Fibroblast of villous mesenchyme (primary cell): ENCODE measurements around the gene GAST. TPM values are rescaled to one million over a fixed set of nuclear protein-coding genes. Genes with fewer than 3 reads are reported as not detected.

Source experiments
- DNase-seq: peaks from one replicate; pipeline ENCODE4 v3.0.0-alpha.2; 2010; ENCODE audit warnings: low read depth
- H3K4me3 ChIP-seq: 2 replicates; pipeline ENCODE4 v1.5.1; 2011; ENCODE audit warnings: low read depth, mild to moderate bottlenecking, low read length
- CTCF ChIP-seq: IDR thresholded peaks from 2 replicates; pipeline ENCODE4 v1.5.1; 2012; ENCODE audit warnings: low read depth, mild to moderate bottlenecking, low read length; ENCODE audit not compliant: insufficient read depth
- total RNA-seq: library from RNA; depleted of rRNA; stranded (reverse); fragments of >200 nt; gene quantifications from 2 replicates; pipeline ENCODE4 v1.2.3, GENCODE V29; 2012

The GAST gene
- total RNA-seq, 1 donor: not detected

GRCh38 chr17:41678907-41679739, 33.0 kb upstream of the GAST start:
- peak; percentile 53 for DNase-seq
- peak overlapping the region; percentile 1 for H3K4me3 ChIP-seq

GRCh38 chr17:41679740-41680425, 32.2 kb upstream of the GAST start:
- no peak overlapping the region for H3K4me3 ChIP-seq

More at GRCh38 chr17:41678907-41679739, 33.0 kb upstream of the GAST start:
- TF ChIP-seq CTCF: peak; percentile 4

GRCh38 chr17:41680426-41681040, 31.6 kb upstream of the GAST start:
- no peak for DNase-seq
- H3K4me3 ChIP-seq: no peak overlapping the region
- no peak for TF ChIP-seq CTCF

More at GRCh38 chr17:41679740-41680425, 32.2 kb upstream of the GAST start:
- DNase-seq: no peak
- TF ChIP-seq CTCF: no peak

GRCh38 chr17:41681776-41682175, 30.4 kb upstream of the GAST start:
- no peak for TF ChIP-seq CTCF
- no peak for DNase-seq
- H3K4me3 ChIP-seq: no peak overlapping the region

DNA sequence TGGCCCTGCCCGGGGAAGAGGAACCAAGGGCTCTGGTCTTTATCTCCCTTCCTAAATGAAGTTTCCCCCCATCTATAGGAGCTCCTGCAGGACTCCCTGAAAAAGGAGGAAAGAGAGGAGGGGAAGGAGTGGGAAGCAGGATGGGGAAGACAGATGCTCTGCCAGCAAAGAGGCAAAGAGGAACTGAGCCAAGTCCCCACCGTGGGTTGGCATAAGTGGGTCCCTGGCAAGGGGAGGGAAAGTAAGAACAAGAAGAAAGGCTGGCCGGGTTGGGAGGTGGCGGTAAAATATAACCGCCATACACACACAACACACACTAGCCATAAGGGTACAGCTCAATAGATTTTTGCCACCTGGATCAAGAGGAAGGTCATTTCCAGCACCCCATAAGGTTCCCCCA, 29.5 kb upstream of the GAST start:
- DNase-seq: no peak
- H3K4me3 ChIP-seq: no peak overlapping the region
- no peak for TF ChIP-seq CTCF

DNA sequence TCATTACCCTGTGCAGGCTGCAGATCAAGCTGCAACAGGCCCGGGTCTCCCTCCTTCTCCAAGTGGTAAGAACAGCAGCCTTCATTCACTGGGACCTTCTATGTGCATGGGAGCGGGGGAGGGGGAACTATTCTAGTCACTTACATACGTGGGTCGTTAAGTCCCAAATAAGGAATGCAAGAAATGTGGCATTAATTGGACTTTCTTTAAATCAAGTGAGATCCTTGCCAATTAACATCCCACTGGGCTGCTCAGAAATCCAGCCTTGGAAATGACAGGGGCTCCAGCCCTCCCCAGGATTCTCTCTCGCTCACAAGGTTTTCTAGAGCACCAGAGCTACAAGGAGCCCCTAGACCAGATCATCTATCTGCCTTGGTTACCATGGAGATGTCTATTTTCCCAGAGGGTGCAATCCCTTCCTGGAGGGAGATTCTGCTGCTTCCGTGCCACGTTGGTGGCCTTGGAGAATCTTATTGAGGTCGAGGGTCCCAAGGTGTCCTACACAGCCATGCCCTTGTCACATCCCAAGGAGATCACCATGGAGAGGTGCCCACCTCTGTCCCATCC, 28.6 kb upstream of the GAST start:
- no peak for DNase-seq
- TF ChIP-seq CTCF: no peak
- no peak overlapping the region for H3K4me3 ChIP-seq
